GM12801 (cell line): ENCODE measurements around the gene CITED2.

Experiments used
- CTCF ChIP-seq: IDR thresholded peaks from one replicate; pipeline ENCODE4 v1.5.1; 2011; ENCODE audit warnings: control low read depth; ENCODE audit not compliant: insufficient read length; ENCODE audit errors: extremely low read depth

CITED2 gene

GRCh38 chr6:139373154-139373927 is 1.1 kb downstream of the CITED2 start:
- TF ChIP-seq CTCF: no peak

- TF ChIP-seq CTCF: no peak
These were observed 1.9 kb downstream of the CITED2 start for GRCh38 chr6:139372326-139373153.

GRCh38 chr6:139371421-139372203 is 2.8 kb downstream of the CITED2 start:
- TF ChIP-seq CTCF: no peak

GRCh38 chr6:139370999-139371345 is 3.5 kb downstream of the CITED2 start:
- no peak for TF ChIP-seq CTCF

- TF ChIP-seq CTCF: no peak
These were observed 4.0 kb downstream of the CITED2 start for GRCh38 chr6:139370283-139370998.

GRCh38 chr6:139369568-139370282 is 4.7 kb downstream of the CITED2 start:
- TF ChIP-seq CTCF: no peak
